Measurements from ENCODE around the gene C2orf49. TPM values are rescaled to one million over a fixed set of nuclear protein-coding genes. Genes with fewer than 3 reads are reported as not detected.

C2orf49 gene
- total RNA-seq, 1 experiment from 2014 or later = 24.8 TPM

- no peak overlapping the region for H3K4me3 ChIP-seq (ENCODE audit: low read depth, low read length, poor library complexity, severe bottlenecking)
- DNase-seq (ENCODE audit: low spot score) = peak; percentile 91
- TF ChIP-seq EZH2 (IDR thresholded peaks at IDR 0.05; ENCODE audit: borderline replicate concordance, low read depth, low read length, poor library complexity, severe bottlenecking) (no peak), CTCF (conservative IDR thresholded peaks at IDR 0.05; ENCODE audit: low read depth, low read length) (peak; percentile 86)
- no peak overlapping the region for H3K27ac ChIP-seq (ENCODE audit: low read depth, low read length, poor library complexity, severe bottlenecking)
- no TSS peak for BruUV-seq (replicated peaks)
- no peaks in the 10 kb centered on the region for H3K27me3 ChIP-seq (replicated peaks; ENCODE audit: insufficient read depth, low read depth, low read length, poor library complexity)
- no peaks in the 10 kb centered on the region for H3K4me1 ChIP-seq (ENCODE audit: insufficient read depth, low read length, poor library complexity, severe bottlenecking)
- no peaks in the 10 kb centered on the region for H3K36me3 ChIP-seq (ENCODE audit: insufficient read depth, low read length, poor library complexity, severe bottlenecking)
- ChIA-PET POLR2A (ENCODE audit: low non-redundant PET) (no interaction called here), CTCF (no interaction called here)
- no peaks in the 10 kb centered on the region for H3K9me3 ChIP-seq (ENCODE audit: low read depth, low read length, poor library complexity, severe bottlenecking)
- intact Hi-C loops (cut with micrococcal nuclease; ENCODE audit: unreplicated experiment) = loop anchor here (1.0 to 10.0 kb wide), 4 partner anchors 151 to 1173 kb away; no protein-coding TSS in a partner anchor
These were observed 32.7 kb downstream of the C2orf49 start for GRCh38 chr2:105369777-105370690.

GRCh38 chr2:105371156-105371555 is 33.8 kb downstream of the C2orf49 start:
- no TSS peak for BruUV-seq (replicated peaks)
- intact Hi-C loops (cut with micrococcal nuclease; ENCODE audit: unreplicated experiment) = loop anchor here (2.0 kb wide), 1 partner anchor 1172 kb away; no protein-coding TSS in a partner anchor
- no peak for DNase-seq (ENCODE audit: low spot score)
- Histone ChIP-seq H3K27ac (ENCODE audit: low read depth, low read length, poor library complexity, severe bottlenecking) (no peak overlapping the region), H3K4me3 (ENCODE audit: low read depth, low read length, poor library complexity, severe bottlenecking) (no peak overlapping the region), H3K4me1 (ENCODE audit: insufficient read depth, low read length, poor library complexity, severe bottlenecking) (no peaks in the 10 kb centered on the region), H3K36me3 (ENCODE audit: insufficient read depth, low read length, poor library complexity, severe bottlenecking) (no peaks in the 10 kb centered on the region), H3K27me3 (replicated peaks; ENCODE audit: insufficient read depth, low read depth, low read length, poor library complexity) (no peaks in the 10 kb centered on the region), H3K9me3 (ENCODE audit: low read depth, low read length, poor library complexity, severe bottlenecking) (no peaks in the 10 kb centered on the region)
- POLR2A ChIA-PET (ENCODE audit: low non-redundant PET) = no interaction called here
- no peak for TF ChIP-seq EZH2 (IDR thresholded peaks at IDR 0.05; ENCODE audit: borderline replicate concordance, low read depth, low read length, poor library complexity, severe bottlenecking)
- no peak for TF ChIP-seq CTCF (conservative IDR thresholded peaks at IDR 0.05; ENCODE audit: low read depth, low read length)
- CTCF ChIA-PET = no interaction called here

GRCh38 chr2:105371810-105372209 is 34.5 kb downstream of the C2orf49 start:
- Histone ChIP-seq H3K4me3 (ENCODE audit: low read depth, low read length, poor library complexity, severe bottlenecking) (no peak overlapping the region), H3K9me3 (ENCODE audit: low read depth, low read length, poor library complexity, severe bottlenecking) (no peaks in the 10 kb centered on the region), H3K4me1 (ENCODE audit: insufficient read depth, low read length, poor library complexity, severe bottlenecking) (no peaks in the 10 kb centered on the region), H3K27me3 (replicated peaks; ENCODE audit: insufficient read depth, low read depth, low read length, poor library complexity) (no peaks in the 10 kb centered on the region), H3K36me3 (ENCODE audit: insufficient read depth, low read length, poor library complexity, severe bottlenecking) (no peaks in the 10 kb centered on the region), H3K27ac (ENCODE audit: low read depth, low read length, poor library complexity, severe bottlenecking) (no peak overlapping the region)
- BruUV-seq (replicated peaks) = no TSS peak
- ChIA-PET POLR2A (ENCODE audit: low non-redundant PET) (no interaction called here), CTCF (no interaction called here)
- no peak for TF ChIP-seq CTCF (conservative IDR thresholded peaks at IDR 0.05; ENCODE audit: low read depth, low read length)
- TF ChIP-seq EZH2 (IDR thresholded peaks at IDR 0.05; ENCODE audit: borderline replicate concordance, low read depth, low read length, poor library complexity, severe bottlenecking) = no peak
- no peak for DNase-seq (ENCODE audit: low spot score)
- intact Hi-C loops (cut with micrococcal nuclease; ENCODE audit: unreplicated experiment) = loop anchor here (2.0 kb wide), 1 partner anchor 1171 kb away; no protein-coding TSS in a partner anchor
